H9 (cell line): ENCODE data around the gene BEST1. TPM values are rescaled to one million over a fixed set of nuclear protein-coding genes. Genes with fewer than 3 reads are reported as not detected.

Experiments used
- DNase-seq: peaks from one replicate; pipeline ENCODE4 v3.0.0-alpha.2; 2017
- H2AFZ ChIP-seq: one replicate; pipeline ENCODE4 v1.6.1; 2013; ENCODE audit warnings: mild to moderate bottlenecking, low read length, control low read depth, moderate library complexity
- H2AK5ac ChIP-seq: 2 replicates; pipeline ENCODE4 v1.6.1; 2013; ENCODE audit warnings: low read length, control low read depth, mixed read lengths; ENCODE audit not compliant: insufficient read length
- H2BK120ac ChIP-seq: one replicate; pipeline ENCODE4 v1.6.1; 2013; ENCODE audit warnings: low read depth, mild to moderate bottlenecking, low read length, control low read depth, inconsistent platforms; ENCODE audit not compliant: poor library complexity, severe bottlenecking
- H2BK12ac ChIP-seq: 2 replicates; pipeline ENCODE4 v1.6.1; 2013; ENCODE audit warnings: low read length, control low read depth, mixed read lengths, low read depth; ENCODE audit not compliant: insufficient read length
- H2BK15ac ChIP-seq: 2 replicates; pipeline ENCODE4 v1.6.1; 2013; ENCODE audit warnings: low read depth, low read length, control low read depth
- H2BK20ac ChIP-seq: one replicate; pipeline ENCODE4 v1.6.1; 2013; ENCODE audit warnings: low read depth, mild to moderate bottlenecking, low read length, control low read depth, inconsistent platforms; ENCODE audit not compliant: poor library complexity, severe bottlenecking
- H2BK5ac ChIP-seq: 2 replicates; pipeline ENCODE4 v1.6.1; 2013; ENCODE audit warnings: low read length, control low read depth, mixed read lengths; ENCODE audit not compliant: insufficient read length
- H3K14ac ChIP-seq: 2 replicates; pipeline ENCODE4 v1.6.1; 2013; ENCODE audit warnings: low read length, control low read depth; ENCODE audit not compliant: insufficient read depth
- H3K18ac ChIP-seq: 2 replicates; pipeline ENCODE4 v1.6.1; 2013; ENCODE audit warnings: low read depth, mild to moderate bottlenecking, mixed read lengths, low read length, control low read depth; ENCODE audit not compliant: insufficient read length
- H3K23ac ChIP-seq: 2 replicates; pipeline ENCODE4 v1.6.1; 2013; ENCODE audit warnings: low read length, control low read depth, mixed read lengths, low read depth; ENCODE audit not compliant: insufficient read length
- H3K23me2 ChIP-seq: 2 replicates; pipeline ENCODE4 v1.6.1; 2013; ENCODE audit warnings: low read depth, mild to moderate bottlenecking, mixed read lengths, low read length, control low read depth; ENCODE audit not compliant: insufficient read length, poor library complexity, severe bottlenecking
- H3K27ac ChIP-seq: 2 replicates; pipeline ENCODE4 v1.5.1; 2013; ENCODE audit warnings: low read length, control low read depth, mixed read lengths, low read depth; ENCODE audit not compliant: insufficient read length
- H3K27me3 ChIP-seq: 2 replicates; pipeline ENCODE4 v1.6.1; 2013; ENCODE audit warnings: low read length, control low read depth, inconsistent platforms; ENCODE audit not compliant: insufficient read depth
- H3K4ac ChIP-seq: 2 replicates; pipeline ENCODE4 v1.6.1; 2013; ENCODE audit warnings: low read depth, mild to moderate bottlenecking, control low read depth, inconsistent platforms, low read length, moderate library complexity
- H3K4me1 ChIP-seq: 2 replicates; pipeline ENCODE4 v1.6.1; 2013; ENCODE audit warnings: low read length, control low read depth, inconsistent platforms; ENCODE audit not compliant: insufficient read depth
- H3K4me2 ChIP-seq: 2 replicates; pipeline ENCODE4 v1.6.1; 2013; ENCODE audit warnings: low read length, control low read depth, mixed read lengths; ENCODE audit not compliant: insufficient read length, insufficient read depth
- H3K56ac ChIP-seq: 2 replicates; pipeline ENCODE4 v1.6.1; 2013; ENCODE audit warnings: low read depth, mild to moderate bottlenecking, mixed read lengths, low read length, control low read depth; ENCODE audit not compliant: insufficient read length
- H3K79me1 ChIP-seq: 2 replicates; pipeline ENCODE4 v1.6.1; 2013; ENCODE audit warnings: low read depth, mild to moderate bottlenecking, moderate library complexity, low read length, control low read depth, inconsistent platforms; ENCODE audit not compliant: insufficient read depth, poor library complexity, severe bottlenecking
- H3K79me2 ChIP-seq: 2 replicates; pipeline ENCODE4 v1.6.1; 2013; ENCODE audit warnings: low read length, control low read depth, inconsistent platforms; ENCODE audit not compliant: insufficient read depth
- H3K9ac ChIP-seq: 2 replicates; pipeline ENCODE4 v1.6.1; 2013; ENCODE audit warnings: low read length, control low read depth, mixed read lengths; ENCODE audit not compliant: insufficient read length; ENCODE audit errors: extremely low read depth
- H3K9me3 ChIP-seq: one replicate; pipeline ENCODE4 v1.6.1; 2013; ENCODE audit warnings: low read depth, low read length, inconsistent platforms; ENCODE audit not compliant: control insufficient read depth
- H3T11ph ChIP-seq: one replicate; pipeline ENCODE4 v1.6.1; 2013; ENCODE audit warnings: mild to moderate bottlenecking, low read length, control low read depth, inconsistent platforms
- H4K20me1 ChIP-seq: one replicate; pipeline ENCODE4 v1.6.1; 2013; ENCODE audit not compliant: control insufficient read depth, insufficient read length, insufficient read depth
- H4K5ac ChIP-seq: 2 replicates; pipeline ENCODE4 v1.6.1; 2013; ENCODE audit warnings: low read depth, mild to moderate bottlenecking, mixed read lengths, low read length, control low read depth; ENCODE audit not compliant: insufficient read length
- H4K8ac ChIP-seq: replicated peaks from 2 replicates; pipeline ENCODE4 v1.6.1; 2013; ENCODE audit warnings: low read length, control low read depth, mixed read lengths, low read depth; ENCODE audit not compliant: insufficient read length
- H4K91ac ChIP-seq: 2 replicates; pipeline ENCODE4 v1.6.1; 2013; ENCODE audit warnings: low read depth, mild to moderate bottlenecking, moderate library complexity, mixed read lengths, low read length, control low read depth; ENCODE audit not compliant: insufficient read length
- H3K27ac Mint-ChIP-seq, 3 experiments: 2 replicates in 2 of 3; 3 replicates in 1 of 3; pipeline ENCODE4 v1.8.0; 2020 to 2021; ENCODE audit warnings: mixed read lengths in 3 of 3, mild to moderate bottlenecking in 1 of 3, moderate library complexity in 1 of 3
- H3K27me3 Mint-ChIP-seq: 2 replicates; pipeline ENCODE4 v1.8.0; 2021; ENCODE audit warnings: low read depth, mild to moderate bottlenecking, moderate library complexity, mixed read lengths
- H3K36me3 Mint-ChIP-seq, 3 experiments: 2 replicates in 2 of 3; 3 replicates in 1 of 3; pipeline ENCODE4 v1.8.0; 2020 to 2021; ENCODE audit warnings: low read depth in 3 of 3, mixed read lengths in 3 of 3; ENCODE audit not compliant: insufficient read depth in 1 of 3
- H3K4me1 Mint-ChIP-seq, 2 experiments: 2 replicates each; pipeline ENCODE4 v1.8.0; 2020; ENCODE audit warnings: mixed read lengths in 2 of 2
- H3K4me3 Mint-ChIP-seq, 2 experiments: 2 replicates in 1 of 2; 3 replicates in 1 of 2; pipeline ENCODE4 v1.8.0; 2020 to 2021; ENCODE audit warnings: mild to moderate bottlenecking in 2 of 2, mixed read lengths in 2 of 2, moderate library complexity in 1 of 2
- H3K9me3 Mint-ChIP-seq, 2 experiments: 2 replicates in 1 of 2; 3 replicates in 1 of 2; pipeline ENCODE4 v1.8.0; 2020; ENCODE audit warnings: mild to moderate bottlenecking in 2 of 2, mixed read lengths in 2 of 2, moderate library complexity in 1 of 2
- CTCF ChIP-seq: fragments of 200-600 bp; sonication (generic); conservative IDR thresholded peaks from 3 replicates; pipeline ENCODE4 v1.8.0; 2021; ENCODE audit warnings: antibody characterized with exemption, mild to moderate bottlenecking
- WGBS: extraction: QIAGEN DNeasy Blood & Tissue Kit; methylation state at CpG from one replicate; pipeline ENCODE4 v1.1.7; 2013; ENCODE audit warnings: missing lambda C conversion rate, low lambda C conversion rate, mixed read lengths; ENCODE audit not compliant: insufficient read length; ENCODE audit errors: extremely low coverage; 5-methylcytosine and 5-hydroxymethylcytosine counted together
- total RNA-seq: library from RNA; stranded (reverse); gene quantifications from 2 replicates; pipeline ENCODE4 v1.2.1, GENCODE V29; 2021

BEST1 gene
- total RNA-seq, 1 experiment from 2014 or later, result 0.24 TPM

DNA sequence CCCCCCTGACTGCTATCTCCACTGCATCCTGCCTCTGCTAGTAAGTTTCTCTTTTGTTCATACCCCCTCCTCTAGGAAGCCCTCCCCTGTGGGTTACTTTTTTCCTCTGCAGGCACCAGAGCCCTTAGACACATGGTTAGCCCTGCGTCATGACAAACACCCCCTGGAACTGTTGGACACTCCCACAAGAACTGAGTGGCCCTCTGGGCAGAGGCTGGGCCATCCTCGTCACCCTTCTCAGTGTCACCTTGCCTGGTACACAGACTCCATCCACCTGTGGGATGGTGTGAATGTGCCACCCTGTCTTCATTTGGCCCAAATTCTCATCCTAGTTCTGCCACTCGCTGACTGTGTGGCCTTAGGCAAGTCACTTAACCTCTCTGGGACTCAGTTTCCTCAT is 28.7 kb upstream of the BEST1 start:
- H3K27ac Mint-ChIP-seq, result peak overlapping the region in 1 of 3 experiments; percentile 31; a peak in 1 of 7 replicates
- Histone ChIP-seq H4K8ac (no peak overlapping the region), H3K79me1 (no peaks in the 10 kb centered on the region), H3K23ac (no peak overlapping the region), H3K9ac (no peak overlapping the region), H3T11ph (no peak overlapping the region), H3K79me2 (no peaks in the 10 kb centered on the region), H3K14ac (no peak overlapping the region), H3K56ac (no peak overlapping the region), H3K27ac (no peak overlapping the region), H3K18ac (no peak overlapping the region), H2BK15ac (no peak overlapping the region), H3K4ac (no peak overlapping the region), H3K9me3 (no peaks in the 10 kb centered on the region), H2BK5ac (no peak overlapping the region), H4K20me1 (no peaks in the 10 kb centered on the region), H2BK120ac (no peak overlapping the region), H4K5ac (no peak overlapping the region), H2AK5ac (no peak overlapping the region), H2AFZ (no peak overlapping the region), H2BK20ac (no peak overlapping the region), H4K91ac (no peak overlapping the region), H3K4me2 (no peak overlapping the region), H3K27me3 (no peaks in the 10 kb centered on the region; the same call in 1 of the 2 replicates), H2BK12ac (no peak overlapping the region), H3K4me1 (peaks cover 7% of the 10 kb centered on the region; the same call in 1 of the 2 replicates), H3K23me2 (peaks cover 5% of the 10 kb centered on the region)
- no peak overlapping the region for H3K4me3 Mint-ChIP-seq
- H3K4me1 Mint-ChIP-seq, result peaks cover 34 to 46% of the 10 kb centered on the region in 2 experiments
- H3K9me3 Mint-ChIP-seq, result no peaks in the 10 kb centered on the region; a peak in 2 of 5 replicates
- DNase-seq, result no peak
- WGBS, result no CpG with 5 or more reads among the region's 3 CpGs
- peaks cover 35% of the 10 kb centered on the region for H3K27me3 Mint-ChIP-seq
- no peaks in the 10 kb centered on the region for H3K36me3 Mint-ChIP-seq
- no peak for TF ChIP-seq CTCF
